SK-N-SH (cell line): ENCODE results near the gene UGGT2. TPM values are rescaled to one million over a fixed set of nuclear protein-coding genes. Genes with fewer than 3 reads are reported as not detected.

Experiments
- CTCF ChIA-PET: fragments of 300-600, 350-600 bp; formaldehyde crosslinking; extraction: SDS; loops from one replicate; lab custom pipeline; 2021; lab: Yijun Ruan, JAX
- POLR2A ChIA-PET: fragments of 350-600 bp; sonication (Branson Sonifier 250); formaldehyde crosslinking; extraction: SDS; loops from one replicate; lab custom pipeline; 2020; ENCODE audit warnings: antibody characterized with exemption, inconsistent platforms; lab: Yijun Ruan, JAX
- DNase-seq: peaks from one replicate; pipeline ENCODE4 v3.0.0; 2012
- H2AFZ ChIP-seq: fragments of 200-600 bp; sonication (generic); 2 replicates; pipeline ENCODE4 v1.8.1; 2016; ENCODE audit warnings: antibody characterized with exemption, mild to moderate bottlenecking, low read depth
- H3F3A ChIP-seq: fragments of 200-600 bp; sonication (generic); replicated peaks from 2 replicates; pipeline ENCODE3; 2016; ENCODE audit warnings: antibody characterized with exemption, mild to moderate bottlenecking; ENCODE audit not compliant: insufficient read depth
- H3K27ac ChIP-seq, 2 experiments: fragments of 200-500 bp in 1 of 2; fragments of 200-600 bp in 1 of 2; sonication (Bioruptor generic) in 1 of 2; sonication (generic), shearing (Covaris generic) in 1 of 2; 2 replicates each; pipeline versions ENCODE4 v1.5.1 to v1.6.1; 2014 to 2016; ENCODE audit warnings: low read depth in 2 of 2, inconsistent platforms in 1 of 2, low read length in 1 of 2, mild to moderate bottlenecking in 1 of 2, mixed read lengths in 1 of 2
- H3K27me3 ChIP-seq: fragments of 200-600 bp; sonication (generic), shearing (Covaris generic); 2 replicates; pipeline ENCODE4 v1.6.1; 2016; ENCODE audit warnings: mixed run types; ENCODE audit not compliant: insufficient read depth
- H3K36me3 ChIP-seq, 2 experiments: fragments of 200-500 bp in 1 of 2; fragments of 200-600 bp in 1 of 2; sonication (Bioruptor generic) in 1 of 2; sonication (generic) in 1 of 2; replicated peaks in 1 of 2; 2 replicates each; pipeline versions ENCODE3 to v1.5.1; 2014 to 2016; ENCODE audit warnings: low read length in 1 of 2, mild to moderate bottlenecking in 1 of 2; ENCODE audit not compliant: insufficient read depth in 2 of 2, control insufficient read depth in 1 of 2
- H3K4me1 ChIP-seq, 2 experiments: fragments of 200-500 bp in 1 of 2; fragments of 200-600 bp in 1 of 2; sonication (Bioruptor generic) in 1 of 2; sonication (generic), shearing (Covaris generic) in 1 of 2; 2 replicates each; pipeline versions ENCODE4 v1.5.1 to v1.6.1; 2014 to 2016; ENCODE audit warnings: low read depth in 1 of 2, low read length in 1 of 2, mixed run types in 1 of 2; ENCODE audit not compliant: insufficient read depth in 2 of 2, control insufficient read depth in 1 of 2
- H3K4me2 ChIP-seq: fragments of 200-600 bp; sonication (generic), shearing (Covaris generic); 2 replicates; pipeline ENCODE4 v1.6.1; 2017; ENCODE audit warnings: mixed run types
- H3K4me3 ChIP-seq, 2 experiments: fragments of 200-500 bp in 1 of 2; fragments of 200-600 bp in 1 of 2; sonication (Bioruptor generic) in 1 of 2; sonication (generic), shearing (Covaris generic) in 1 of 2; 2 replicates each; pipeline versions ENCODE4 v1.5.1 to v1.8.1; 2014 to 2016; ENCODE audit warnings: low read depth in 2 of 2, inconsistent platforms in 1 of 2, low read length in 1 of 2, mild to moderate bottlenecking in 1 of 2, mixed read lengths in 1 of 2, moderate library complexity in 1 of 2
- H3K79me2 ChIP-seq: fragments of 200-600 bp; sonication (generic); 2 replicates; pipeline ENCODE4 v1.8.1; 2017; ENCODE audit warnings: mild to moderate bottlenecking; ENCODE audit not compliant: insufficient read depth
- H3K9ac ChIP-seq: fragments of 200-600 bp; sonication (generic); 2 replicates; pipeline ENCODE4 v1.6.1; 2017; ENCODE audit warnings: mixed run types
- H3K9me2 ChIP-seq: fragments of 200-600 bp; sonication (generic); 2 replicates; pipeline ENCODE4 v1.6.1; 2017; ENCODE audit warnings: mixed run types
- H3K9me3 ChIP-seq: fragments of 200-600 bp; sonication (generic); 2 replicates; pipeline ENCODE4 v1.6.1; 2017; ENCODE audit warnings: mixed run types, mild to moderate bottlenecking, moderate library complexity
- H4K20me1 ChIP-seq: fragments of 200-600 bp; sonication (generic); 2 replicates; pipeline ENCODE4 v1.6.1; 2017; ENCODE audit warnings: mild to moderate bottlenecking, mixed run types; ENCODE audit not compliant: insufficient read depth
- CHD2 ChIP-seq: fragments of 150-350 bp; IDR thresholded peaks from 2 replicates; pipeline ENCODE4 v1.6.1; 2018; ENCODE audit warnings: low read length; ENCODE audit not compliant: partially characterized antibody
- CTCF ChIP-seq: fragments of 200-600 bp; sonication (generic); IDR thresholded peaks from 2 replicates; pipeline ENCODE4 v1.6.1; 2017; ENCODE audit warnings: antibody characterized with exemption, mild to moderate bottlenecking, moderate library complexity
- ELF1 ChIP-seq: IDR thresholded peaks from 2 replicates; pipeline ENCODE4 v1.4.0; 2012
- EZH2phosphoT487 ChIP-seq: fragments of 200-600 bp; sonication (generic); IDR thresholded peaks from 2 replicates; pipeline ENCODE4 v1.6.1; 2017; ENCODE audit warnings: low read depth, mixed run types, mild to moderate bottlenecking, antibody characterized with exemption, moderate library complexity, borderline replicate concordance
- FOSL2 ChIP-seq: IDR thresholded peaks from 2 replicates; pipeline ENCODE4 v1.4.0; 2012; ENCODE audit warnings: low read depth, mild to moderate bottlenecking, moderate library complexity, borderline replicate concordance
- IRF3 ChIP-seq: fragments of 150-350 bp; IDR thresholded peaks from 2 replicates; pipeline ENCODE4 v1.6.1; 2016; ENCODE audit warnings: mild to moderate bottlenecking, low read depth, low read length
- JUND ChIP-seq: IDR thresholded peaks from 2 replicates; pipeline ENCODE4 v1.4.0; 2012
- MEF2A ChIP-seq: IDR thresholded peaks from 2 replicates; pipeline ENCODE4 v1.4.0; 2012; ENCODE audit warnings: low read depth, borderline replicate concordance
- RCOR1 ChIP-seq: fragments of 150-350 bp; IDR thresholded peaks from 2 replicates; pipeline ENCODE4 v1.6.1; 2017; ENCODE audit warnings: antibody characterized with exemption, low read length
- RXRA ChIP-seq: IDR thresholded peaks from 2 replicates; pipeline ENCODE4 v1.4.0; 2012; ENCODE audit warnings: low read depth, mild to moderate bottlenecking, borderline replicate concordance
- SIN3A ChIP-seq: IDR thresholded peaks from 2 replicates; pipeline ENCODE4 v1.6.1; 2012; ENCODE audit warnings: low read depth, mild to moderate bottlenecking, low read length, moderate library complexity, borderline replicate concordance
- TAF1 ChIP-seq: IDR thresholded peaks from 2 replicates; pipeline ENCODE4 v1.6.1; 2012; ENCODE audit warnings: low read depth, mild to moderate bottlenecking, low read length, moderate library complexity, borderline replicate concordance
- TEAD4 ChIP-seq: IDR thresholded peaks from 2 replicates; pipeline ENCODE4 v1.4.0; 2012; ENCODE audit warnings: mild to moderate bottlenecking, borderline replicate concordance; ENCODE audit not compliant: insufficient read depth
- USF2 ChIP-seq: fragments of 150-350 bp; IDR thresholded peaks from 2 replicates; pipeline ENCODE4 v1.6.1; 2017; ENCODE audit warnings: antibody characterized with exemption, low read length, low read depth, borderline replicate concordance
- YY1 ChIP-seq: IDR thresholded peaks from 2 replicates; pipeline ENCODE4 v1.4.0; 2012; ENCODE audit warnings: low read depth, mild to moderate bottlenecking
- WGBS: methylation state at CpG from one replicate; pipeline ENCODE4 v1.1.6; 2017; ENCODE audit warnings: low lambda C conversion rate; 5-methylcytosine and 5-hydroxymethylcytosine counted together
- polyA plus RNA-seq, 3 experiments: library from polyadenylated mRNA; depleted of rRNA; stranded (reverse); fragments of >200 nt; gene quantifications; 2 replicates each; pipeline ENCODE4 v1.2.3, GENCODE V29; 2012
- small RNA-seq, 7 experiments: library from RNA; depleted of rRNA; stranded (forward); fragments of <200 nt; gene quantifications; one replicate each; pipeline ENCODE3, GENCODE V24; 2012
- TF ChIP-seq, protein P1 (sequence below): IDR thresholded peaks from 2 replicates; pipeline ENCODE4 v1.4.0; 2012; ENCODE audit warnings: low read depth, borderline replicate concordance

The UGGT2 gene
- polyA plus RNA-seq, 1 of the 3 experiments (the other 2 are of a cell fraction) = 13.3 TPM

DNA sequence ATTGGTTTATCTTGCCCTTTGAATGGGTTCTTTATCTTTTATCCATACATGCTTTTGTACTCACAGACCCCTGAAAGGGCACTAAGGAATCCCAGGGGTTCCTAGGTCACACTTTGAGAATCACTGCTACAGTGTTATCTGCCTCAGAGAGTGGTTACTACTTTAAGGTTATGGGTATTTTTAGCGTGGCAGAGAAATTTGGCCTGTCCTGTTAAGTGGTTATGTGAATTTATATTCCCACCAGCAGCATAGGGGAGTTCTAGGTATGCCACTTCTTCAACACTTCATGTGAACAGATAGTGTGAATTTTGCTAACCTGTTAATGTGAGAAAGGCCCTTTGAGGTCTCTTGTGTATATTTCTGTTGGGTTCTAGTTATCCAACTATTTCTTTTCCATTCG is 300.5 kb downstream of the UGGT2 start:
- no peaks in the 10 kb centered on the region for H3F3A ChIP-seq
- no peaks in the 10 kb centered on the region for H3K9me2 ChIP-seq
- no peaks in the 10 kb centered on the region for H3K27me3 ChIP-seq
- WGBS = 88% methylated on average over 2 of the region's 2 CpGs
- no peaks in the 10 kb centered on the region for H3K9me3 ChIP-seq
- no peaks in the 10 kb centered on the region for H4K20me1 ChIP-seq
- ChIA-PET CTCF (no interaction called here), POLR2A (no interaction called here)
- H2AFZ ChIP-seq = no peak overlapping the region
- H3K27ac ChIP-seq = no peak overlapping the region
- no peaks in the 10 kb centered on the region for H3K79me2 ChIP-seq
- no peak for TF ChIP-seq TEAD4
- no peak for TF ChIP-seq TAF1
- TF ChIP-seq ELF1 = no peak
- no peak for TF ChIP-seq IRF3
- TF ChIP-seq SIN3A = no peak
- TF ChIP-seq RXRA = no peak
- TF ChIP-seq CHD2 = no peak
- no peak for TF ChIP-seq MEF2A
- TF ChIP-seq JUND = no peak
- TF ChIP-seq USF2 = no peak
- TF ChIP-seq EZH2phosphoT487 = no peak
- no peak for TF ChIP-seq RCOR1
- TF ChIP-seq FOSL2 = no peak
- no peak for TF ChIP-seq YY1
- no peak for TF ChIP-seq CTCF
- TF ChIP-seq, protein P1, sequence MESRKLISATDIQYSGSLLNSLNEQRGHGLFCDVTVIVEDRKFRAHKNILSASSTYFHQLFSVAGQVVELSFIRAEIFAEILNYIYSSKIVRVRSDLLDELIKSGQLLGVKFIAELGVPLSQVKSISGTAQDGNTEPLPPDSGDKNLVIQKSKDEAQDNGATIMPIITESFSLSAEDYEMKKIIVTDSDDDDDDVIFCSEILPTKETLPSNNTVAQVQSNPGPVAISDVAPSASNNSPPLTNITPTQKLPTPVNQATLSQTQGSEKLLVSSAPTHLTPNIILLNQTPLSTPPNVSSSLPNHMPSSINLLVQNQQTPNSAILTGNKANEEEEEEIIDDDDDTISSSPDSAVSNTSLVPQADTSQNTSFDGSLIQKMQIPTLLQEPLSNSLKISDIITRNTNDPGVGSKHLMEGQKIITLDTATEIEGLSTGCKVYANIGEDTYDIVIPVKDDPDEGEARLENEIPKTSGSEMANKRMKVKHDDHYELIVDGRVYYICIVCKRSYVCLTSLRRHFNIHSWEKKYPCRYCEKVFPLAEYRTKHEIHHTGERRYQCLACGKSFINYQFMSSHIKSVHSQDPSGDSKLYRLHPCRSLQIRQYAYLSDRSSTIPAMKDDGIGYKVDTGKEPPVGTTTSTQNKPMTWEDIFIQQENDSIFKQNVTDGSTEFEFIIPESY = no peak
- H3K4me3 ChIP-seq = no peak overlapping the region
- DNase-seq = no peak
- no peak overlapping the region for H3K4me2 ChIP-seq
- no peak overlapping the region for H3K9ac ChIP-seq
- H3K36me3 ChIP-seq = peaks cover 0 to 3% of the 10 kb centered on the region in 2 experiments
- no peaks in the 10 kb centered on the region for H3K4me1 ChIP-seq

Small RNA genes lying within 50 kb of the gene (small RNA-seq; reads per million reads assigned to genes)
- gene HMGN1P24 = 0 reads per million in 7 experiments

Other genes starting within 250 kb of the UGGT2 start
- under 0.01 TPM in 2 replicates for gene HS6ST3, start 36.7 kb upstream of the UGGT2 start, polyA plus RNA-seq (2012; rRNA removed)